Uterus (tissue), 2 donors: Measurements from ENCODE around the gene PSMD5.

ENCODE experiments used
- POLR2A ChIP-seq, 2 donors: fragments of 450-650 bp; IDR thresholded peaks; one replicate each; pipeline ENCODE4 v1.6.1; 2016; ENCODE audit warnings: antibody characterized with exemption in 2 of 2, mild to moderate bottlenecking in 1 of 2, moderate library complexity in 1 of 2
- TF ChIP-seq, protein P1 (sequence below), 4 experiments: fragments of 200-600 bp in 2 of 4; fragments of 450-650 bp in 2 of 4; sonication (generic) in 2 of 4; IDR thresholded peaks; one replicate each; pipeline ENCODE4 v1.5.1; 2016 to 2019; ENCODE audit warnings: antibody characterized with exemption in 4 of 4, mild to moderate bottlenecking in 2 of 4, moderate library complexity in 1 of 4

DNA sequence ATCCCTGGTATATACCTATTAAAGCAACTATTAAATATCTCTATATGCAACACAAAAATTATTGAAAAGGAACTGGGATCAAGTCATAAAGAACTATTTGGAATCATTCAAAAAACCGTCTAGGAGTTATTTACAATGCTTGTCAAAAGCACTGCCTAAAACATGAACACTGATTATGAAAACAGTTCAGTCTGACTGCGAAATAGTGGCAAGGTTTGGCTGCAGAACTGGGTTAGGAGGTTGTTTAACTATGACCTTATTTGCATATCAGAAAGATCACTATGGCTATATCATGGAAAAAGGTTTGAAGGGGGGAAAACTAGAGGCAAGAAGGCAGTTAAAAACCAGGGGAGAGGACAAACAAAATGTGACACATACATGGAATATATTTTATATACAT, 61.5 kb downstream of the PSMD5 start:
- TF ChIP-seq, protein P1, sequence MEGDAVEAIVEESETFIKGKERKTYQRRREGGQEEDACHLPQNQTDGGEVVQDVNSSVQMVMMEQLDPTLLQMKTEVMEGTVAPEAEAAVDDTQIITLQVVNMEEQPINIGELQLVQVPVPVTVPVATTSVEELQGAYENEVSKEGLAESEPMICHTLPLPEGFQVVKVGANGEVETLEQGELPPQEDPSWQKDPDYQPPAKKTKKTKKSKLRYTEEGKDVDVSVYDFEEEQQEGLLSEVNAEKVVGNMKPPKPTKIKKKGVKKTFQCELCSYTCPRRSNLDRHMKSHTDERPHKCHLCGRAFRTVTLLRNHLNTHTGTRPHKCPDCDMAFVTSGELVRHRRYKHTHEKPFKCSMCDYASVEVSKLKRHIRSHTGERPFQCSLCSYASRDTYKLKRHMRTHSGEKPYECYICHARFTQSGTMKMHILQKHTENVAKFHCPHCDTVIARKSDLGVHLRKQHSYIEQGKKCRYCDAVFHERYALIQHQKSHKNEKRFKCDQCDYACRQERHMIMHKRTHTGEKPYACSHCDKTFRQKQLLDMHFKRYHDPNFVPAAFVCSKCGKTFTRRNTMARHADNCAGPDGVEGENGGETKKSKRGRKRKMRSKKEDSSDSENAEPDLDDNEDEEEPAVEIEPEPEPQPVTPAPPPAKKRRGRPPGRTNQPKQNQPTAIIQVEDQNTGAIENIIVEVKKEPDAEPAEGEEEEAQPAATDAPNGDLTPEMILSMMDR (IDR thresholded peaks at IDR 0.05), result no peak
- no peak for TF ChIP-seq POLR2A (IDR thresholded peaks at IDR 0.05)
